ENCODE data around the gene AOC3. TPM values are rescaled to one million over a fixed set of nuclear protein-coding genes. Genes with fewer than 3 reads are reported as not detected.
"Not testable (repeated sequence)": the region's sequence is repeated elsewhere in the genome, so short reads cannot be mapped to it uniquely, and the experiment has no call there.

The AOC3 gene
- polyA plus RNA-seq, 3 donors = 0.85 TPM; not detected in 2

DNA sequence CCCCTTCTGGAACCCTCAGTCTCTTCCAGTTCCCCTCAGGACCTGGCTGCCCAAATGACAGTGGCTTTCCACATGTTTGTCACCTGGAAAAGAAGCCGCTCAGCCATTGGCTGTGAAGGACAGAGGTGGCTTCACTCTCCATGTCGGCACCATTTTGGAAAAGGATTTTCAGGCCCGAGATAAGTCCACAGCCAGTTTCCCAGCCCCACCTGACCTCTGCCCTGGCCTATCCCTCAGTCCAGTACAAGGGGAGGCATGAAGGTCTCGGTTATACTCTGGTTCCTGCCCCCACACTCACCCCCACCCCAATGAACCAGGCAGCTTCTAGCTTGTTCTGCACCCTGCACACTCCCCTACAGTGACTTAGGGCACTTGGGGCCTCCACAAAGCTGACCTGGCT, 15.2 kb downstream of the AOC3 start:
- Mint-ChIP-seq H3K36me3 (peaks cover 0 to 3% of the 10 kb centered on the region in 2 donors), H3K27me3 (ENCODE audit: low read depth in 3 of 3) (peaks cover 2 to 12% (median 3%) of the 10 kb centered on the region in 3 donors), H3K27ac (no peak overlapping the region), H3K9me3 (peaks cover 5 to 15% (median 12%) of the 10 kb centered on the region in 7 donors), H3K4me3 (no peak overlapping the region), H3K4me1 (no peaks in the 10 kb centered on the region)
- H2AFZ ChIP-seq (ENCODE audit: insufficient read depth, low read depth, low read length, poor library complexity, severe bottlenecking) = no peak overlapping the region
- H3K4me3 ChIP-seq (replicated peaks in 1 of 3; ENCODE audit: low read depth in 2 of 3, low read length in 3 of 3) = no peak overlapping the region
- no peaks in the 10 kb centered on the region for H3K4me1 ChIP-seq (ENCODE audit: control insufficient read depth in 1 of 2, insufficient read depth in 2 of 2, low read length in 2 of 2)
- intact Hi-C loops (cut with micrococcal nuclease) = no loop called here
- no peaks in the 10 kb centered on the region for H4K20me1 ChIP-seq (ENCODE audit: insufficient read depth, low read length)
- no peaks in the 10 kb centered on the region for H3K27me3 ChIP-seq (ENCODE audit: control insufficient read depth in 2 of 2, insufficient read depth in 2 of 2, low read length in 2 of 2)
- H3K36me3 ChIP-seq (replicated peaks in 1 of 2; ENCODE audit: control insufficient read depth in 1 of 2, insufficient read depth in 2 of 2, low read length in 2 of 2) = no peaks in the 10 kb centered on the region
- DNase-seq = no peak
- peaks cover 0 to 6% of the 10 kb centered on the region in 2 donors for H3K9me3 ChIP-seq (replicated peaks in 1 of 2; ENCODE audit: control insufficient read depth in 1 of 2, insufficient read depth in 1 of 2, low read length in 2 of 2)
- no peak for TF ChIP-seq CTCF (IDR thresholded peaks at IDR 0.05)
- H3K9ac ChIP-seq (ENCODE audit: insufficient read depth, low read length, poor library complexity, severe bottlenecking) = no peak overlapping the region
- H3K4me2 ChIP-seq (replicated peaks; ENCODE audit: extremely low read depth, low read length, poor library complexity, severe bottlenecking) = no peak overlapping the region
- H3K27ac ChIP-seq (ENCODE audit: low read depth in 1 of 2, low read length in 2 of 2) = no peak overlapping the region
- H3K79me2 ChIP-seq (ENCODE audit: insufficient read depth, low read length) = no peaks in the 10 kb centered on the region
- 96% methylated on average over 4 of the region's 4 CpGs for WGBS (ENCODE audit: insufficient coverage)

DNA sequence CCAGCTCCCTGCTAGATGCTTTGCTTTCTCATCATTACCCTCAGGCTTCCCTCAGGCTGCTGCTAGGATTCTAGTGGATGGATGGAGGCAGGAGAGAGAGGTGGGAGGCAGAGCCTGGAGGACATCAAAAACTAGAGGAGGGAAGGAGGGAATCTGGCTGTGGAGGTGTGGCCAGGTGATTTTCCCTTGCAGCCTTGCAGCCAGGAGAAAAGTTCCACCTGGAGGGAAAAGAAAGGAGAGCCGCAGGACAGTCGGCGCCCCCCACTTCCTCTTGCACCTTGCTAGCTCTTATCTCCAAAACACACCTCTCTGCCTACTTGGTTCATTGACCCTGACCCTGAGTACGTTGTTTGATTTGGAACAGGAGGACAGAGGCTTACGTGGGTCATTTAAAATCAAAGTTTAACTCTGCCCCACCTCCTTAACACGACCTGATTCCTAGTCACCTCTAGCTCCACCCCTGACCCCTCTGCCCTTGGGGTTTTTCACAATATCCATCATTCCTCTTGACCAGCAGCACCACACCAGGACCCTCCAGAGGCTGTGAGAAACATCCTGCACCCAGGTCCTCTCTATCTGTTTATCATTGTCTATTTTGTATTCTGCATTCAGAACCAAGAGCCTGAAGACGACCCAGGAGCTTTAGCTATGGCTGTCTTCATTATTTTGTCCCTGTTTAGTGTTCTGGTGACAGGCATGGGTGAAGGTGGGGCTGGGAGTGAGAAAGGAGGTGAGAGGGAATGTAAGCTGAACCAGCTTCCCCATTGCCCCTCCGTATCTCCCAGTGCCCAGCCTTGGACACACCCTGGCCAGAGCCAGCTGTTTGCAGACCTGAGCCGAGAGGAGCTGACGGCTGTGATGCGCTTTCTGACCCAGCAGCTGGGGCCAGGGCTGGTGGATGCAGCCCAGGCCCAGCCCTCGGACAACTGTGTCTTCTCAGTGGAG, 15.9 kb downstream of the AOC3 start:
- Histone ChIP-seq H4K20me1 (ENCODE audit: insufficient read depth, low read length) (no peaks in the 10 kb centered on the region), H2AFZ (ENCODE audit: insufficient read depth, low read depth, low read length, poor library complexity, severe bottlenecking) (no peak overlapping the region), H3K9me3 (replicated peaks in 1 of 2; ENCODE audit: control insufficient read depth in 1 of 2, insufficient read depth in 1 of 2, low read length in 2 of 2) (peaks cover 0 to 10% of the 10 kb centered on the region in 2 donors), H3K9ac (ENCODE audit: insufficient read depth, low read length, poor library complexity, severe bottlenecking) (no peak overlapping the region), H3K27me3 (ENCODE audit: control insufficient read depth in 2 of 2, insufficient read depth in 2 of 2, low read length in 2 of 2) (no peaks in the 10 kb centered on the region), H3K27ac (ENCODE audit: low read depth in 1 of 2, low read length in 2 of 2) (no peak overlapping the region), H3K4me2 (replicated peaks; ENCODE audit: extremely low read depth, low read length, poor library complexity, severe bottlenecking) (no peak overlapping the region), H3K79me2 (ENCODE audit: insufficient read depth, low read length) (no peaks in the 10 kb centered on the region), H3K4me3 (replicated peaks in 1 of 3; ENCODE audit: low read depth in 2 of 3, low read length in 3 of 3) (no peak overlapping the region), H3K4me1 (ENCODE audit: control insufficient read depth in 1 of 2, insufficient read depth in 2 of 2, low read length in 2 of 2) (no peaks in the 10 kb centered on the region), H3K36me3 (replicated peaks in 1 of 2; ENCODE audit: control insufficient read depth in 1 of 2, insufficient read depth in 2 of 2, low read length in 2 of 2) (no peaks in the 10 kb centered on the region)
- Mint-ChIP-seq H3K27ac (no peak overlapping the region), H3K4me1 (no peaks in the 10 kb centered on the region), H3K36me3 (peaks cover 0 to 3% of the 10 kb centered on the region in 2 donors), H3K9me3 (peaks cover 5 to 18% (median 14%) of the 10 kb centered on the region in 7 donors), H3K27me3 (ENCODE audit: low read depth in 3 of 3) (peaks cover 2 to 11% (median 4%) of the 10 kb centered on the region in 3 donors), H3K4me3 (no peak overlapping the region)
- TF ChIP-seq CTCF (IDR thresholded peaks at IDR 0.05) = no peak
- WGBS (ENCODE audit: insufficient coverage) = 67% methylated on average over 3 of the region's 12 CpGs
- no peak for DNase-seq
- intact Hi-C loops (cut with micrococcal nuclease) = no loop called here

DNA sequence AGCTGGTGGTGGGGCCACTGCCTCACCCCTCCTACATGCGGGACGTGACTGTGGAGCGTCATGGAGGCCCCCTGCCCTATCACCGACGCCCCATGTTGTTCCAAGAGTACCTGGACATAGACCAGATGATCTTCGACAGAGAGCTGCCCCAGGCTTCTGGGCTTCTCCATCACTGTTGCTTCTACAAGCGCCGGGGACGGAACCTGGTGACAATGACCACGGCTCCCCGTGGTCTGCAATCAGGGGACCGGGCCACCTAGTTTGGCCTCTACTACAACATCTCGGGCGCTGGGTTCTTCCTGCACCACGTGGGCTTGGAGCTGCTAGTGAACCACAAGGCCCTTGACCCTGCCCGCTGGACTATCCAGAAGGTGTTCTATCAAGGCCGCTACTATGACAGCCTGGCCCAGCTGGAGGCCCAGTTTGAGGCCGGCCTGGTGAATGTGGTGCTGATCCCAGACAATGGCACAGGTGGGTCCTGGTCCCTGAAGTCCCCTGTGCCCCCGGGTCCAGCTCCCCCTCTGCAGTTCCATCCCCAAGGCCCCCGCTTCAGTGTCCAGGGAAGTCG, 16.8 kb downstream of the AOC3 start:
- H3K9me3 ChIP-seq (replicated peaks in 1 of 2; ENCODE audit: control insufficient read depth in 1 of 2, insufficient read depth in 1 of 2, low read length in 2 of 2); H3K9ac ChIP-seq (ENCODE audit: insufficient read depth, low read length, poor library complexity, severe bottlenecking); H3K36me3 Mint-ChIP-seq; H3K36me3 ChIP-seq (replicated peaks in 1 of 2; ENCODE audit: control insufficient read depth in 1 of 2, insufficient read depth in 2 of 2, low read length in 2 of 2); H3K27ac ChIP-seq (ENCODE audit: low read depth in 1 of 2, low read length in 2 of 2); H3K27ac Mint-ChIP-seq; H2AFZ ChIP-seq (ENCODE audit: insufficient read depth, low read depth, low read length, poor library complexity, severe bottlenecking); H3K27me3 Mint-ChIP-seq (ENCODE audit: low read depth in 3 of 3); H3K4me2 ChIP-seq (replicated peaks; ENCODE audit: extremely low read depth, low read length, poor library complexity, severe bottlenecking); intact Hi-C loops (cut with micrococcal nuclease); H4K20me1 ChIP-seq (ENCODE audit: insufficient read depth, low read length); DNase-seq; H3K4me1 ChIP-seq (ENCODE audit: control insufficient read depth in 1 of 2, insufficient read depth in 2 of 2, low read length in 2 of 2); H3K79me2 ChIP-seq (ENCODE audit: insufficient read depth, low read length); H3K4me1 Mint-ChIP-seq; H3K4me3 ChIP-seq (replicated peaks in 1 of 3; ENCODE audit: low read depth in 2 of 3, low read length in 3 of 3); H3K4me3 Mint-ChIP-seq; H3K27me3 ChIP-seq (ENCODE audit: control insufficient read depth in 2 of 2, insufficient read depth in 2 of 2, low read length in 2 of 2): not testable (repeated sequence)
- H3K9me3 Mint-ChIP-seq = peaks cover 5 to 18% (median 14%) of the 10 kb centered on the region in 7 donors
- 98% methylated on average over 7 of the region's 21 CpGs for WGBS (ENCODE audit: insufficient coverage)

Measured in CD14-positive monocyte (primary cell).